Stimulated activated naive B cell treated with anti-CD40 and anti-IgM and Interleukin-4, amounts not matched to agents 10 μg/mL and 1 μg/mL and 100 μg/mL, for 72 hours (primary cell): ENCODE results near the gene KAT2B.

ENCODE experiments used
- ATAC-seq, 2 donors: fragments of 150-1000 bp; cut with Tn5 transposase; replicated peaks; 2 replicates each; pipeline ENCODE4 v1.10.0; 2021; ENCODE audit warnings: moderate library complexity in 1 of 2
- DNase-seq: peaks from one replicate; pipeline ENCODE4 v3.0.0; 2021
- H3K27ac Mint-ChIP-seq: one replicate; pipeline ENCODE4 v1.8.0; 2022; ENCODE audit warnings: mild to moderate bottlenecking, mixed read lengths
- H3K27me3 Mint-ChIP-seq, 2 donors: one replicate each; pipeline ENCODE4 v1.8.0; 2022; ENCODE audit warnings: mixed read lengths in 2 of 2
- H3K36me3 Mint-ChIP-seq, 2 donors: one replicate each; pipeline ENCODE4 v1.8.0; 2022; ENCODE audit warnings: mixed read lengths in 2 of 2, mild to moderate bottlenecking in 1 of 2
- H3K4me1 Mint-ChIP-seq, 2 donors: one replicate each; pipeline ENCODE4 v1.8.0; 2022; ENCODE audit warnings: mixed read lengths in 2 of 2, mild to moderate bottlenecking in 1 of 2
- H3K4me3 Mint-ChIP-seq, 2 donors: one replicate each; pipeline ENCODE4 v1.8.0; 2022; ENCODE audit warnings: mild to moderate bottlenecking in 2 of 2, mixed read lengths in 2 of 2, moderate library complexity in 1 of 2
- H3K9me3 Mint-ChIP-seq, 2 donors: one replicate each; pipeline ENCODE4 v1.8.0; 2022; ENCODE audit warnings: mixed read lengths in 2 of 2, mild to moderate bottlenecking in 1 of 2

KAT2B gene

DNA sequence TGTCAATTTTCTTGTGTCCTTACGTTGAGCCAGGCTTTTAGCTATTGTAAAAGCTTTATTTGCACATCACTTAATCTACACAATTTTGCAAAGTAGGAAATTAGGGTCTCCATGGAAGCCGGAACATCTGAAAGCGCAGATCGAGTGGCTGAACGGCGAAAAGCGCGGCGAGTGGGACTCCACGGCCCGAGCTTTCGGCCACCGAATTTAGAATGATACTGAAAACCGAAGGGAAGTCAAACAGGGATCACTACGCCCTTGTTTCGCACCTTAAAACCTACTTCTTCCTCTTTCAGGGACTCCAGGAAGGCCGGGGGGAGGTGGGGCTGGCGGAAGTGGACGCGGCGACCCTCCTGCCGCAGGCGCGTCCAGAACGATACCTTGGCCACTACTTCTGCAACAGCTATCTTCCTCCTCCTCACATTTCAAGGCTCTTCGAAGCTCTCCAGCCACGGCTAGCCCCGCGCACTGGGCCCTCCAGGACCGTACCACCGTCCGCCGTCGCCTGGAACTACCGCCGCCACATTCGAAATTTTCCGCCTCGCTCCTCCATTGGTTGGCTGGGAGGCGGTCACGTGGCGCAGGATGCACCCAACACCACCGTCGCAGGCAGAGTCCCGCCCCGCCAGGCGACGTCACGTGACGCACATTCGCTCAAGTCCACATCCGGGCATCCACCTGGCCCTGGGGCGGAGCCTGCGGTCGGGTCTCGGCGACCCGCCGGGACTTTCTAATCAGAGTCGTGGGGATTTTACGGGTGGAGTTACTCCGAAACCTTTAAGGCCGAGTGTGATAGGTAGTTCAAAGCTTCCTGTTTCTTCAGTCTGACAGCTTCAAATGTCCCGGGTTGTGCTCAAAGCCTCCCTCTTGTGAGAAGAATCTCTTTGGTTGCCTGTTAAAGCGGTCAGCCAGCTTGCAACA lies 145.7 kb downstream of the KAT2B start, which contains the start of gene SGO1:
Gene SGO1, minus strand, starts transcription at position 528 of the 921 bp plus-strand sequence. CDS start 2,179 bp downstream, outside the sequence.
- H3K27ac Mint-ChIP-seq: no peak within 1 kb of the TSS
- H3K4me1 Mint-ChIP-seq: no peaks in the 10 kb centered on the region
- no peaks in the 10 kb centered on the region for H3K9me3 Mint-ChIP-seq
- DNase-seq: peak; percentile 100
- ATAC-seq: peak; percentile 95 to 97
- peaks cover 5% of the 10 kb centered on the region in 2 donors for H3K36me3 Mint-ChIP-seq
- H3K4me3 Mint-ChIP-seq: no peak within 1 kb of the TSS
- no peaks in the 10 kb centered on the region for H3K27me3 Mint-ChIP-seq

DNA sequence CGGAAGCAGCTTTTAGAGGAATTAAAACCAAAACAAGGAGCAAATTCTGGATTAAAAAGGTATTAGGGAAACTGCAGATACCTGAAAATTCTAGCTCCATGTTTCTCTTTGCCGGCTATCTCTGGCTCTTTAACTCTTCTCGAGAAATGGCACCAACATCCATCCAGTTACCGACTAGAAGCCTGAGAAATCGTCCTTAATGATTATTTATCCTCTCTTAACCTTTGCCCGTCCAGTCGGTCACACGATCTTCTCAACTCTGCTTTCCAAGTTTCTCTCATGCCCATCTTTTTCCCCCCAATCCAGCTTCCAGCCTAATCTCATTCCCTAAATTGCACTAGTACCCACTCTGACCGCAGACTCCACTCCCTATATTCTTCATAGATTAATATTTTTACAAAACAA lies 146.4 kb downstream of the KAT2B start:
- Mint-ChIP-seq H3K9me3 (no peaks in the 10 kb centered on the region), H3K27ac (no peak overlapping the region), H3K36me3 (peaks cover 4 to 5% of the 10 kb centered on the region in 2 donors), H3K4me3 (no peak overlapping the region), H3K27me3 (no peaks in the 10 kb centered on the region), H3K4me1 (no peaks in the 10 kb centered on the region)
- DNase-seq: no peak
- ATAC-seq: peak; percentile 3 to 6

DNA sequence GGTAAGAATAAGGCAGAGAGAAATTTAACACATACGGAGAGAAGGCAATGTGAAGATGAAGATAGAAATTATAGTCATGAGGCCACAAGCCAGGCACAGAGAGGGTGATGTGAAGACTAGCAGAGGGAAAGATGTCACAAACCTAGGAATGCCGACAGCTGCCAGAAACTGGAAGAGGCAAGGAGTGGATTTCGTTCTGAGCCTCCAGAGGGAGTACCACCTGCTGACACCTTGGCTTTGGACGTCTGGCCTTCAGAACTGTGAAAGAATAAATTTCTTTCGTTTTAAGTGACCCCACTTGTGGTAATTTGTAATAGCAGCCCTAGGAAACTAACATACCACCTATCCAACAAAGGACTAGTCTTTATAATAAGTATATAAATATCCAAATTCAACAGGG lies 150.7 kb downstream of the KAT2B start:
- Mint-ChIP-seq H3K27me3 (no peaks in the 10 kb centered on the region), H3K9me3 (peaks cover 0 to 2% of the 10 kb centered on the region in 2 donors), H3K4me3 (no peak overlapping the region), H3K4me1 (peaks cover 3 to 8% of the 10 kb centered on the region in 2 donors), H3K27ac (no peak overlapping the region), H3K36me3 (no peaks in the 10 kb centered on the region)
- ATAC-seq: no peak
- DNase-seq: no peak

DNA sequence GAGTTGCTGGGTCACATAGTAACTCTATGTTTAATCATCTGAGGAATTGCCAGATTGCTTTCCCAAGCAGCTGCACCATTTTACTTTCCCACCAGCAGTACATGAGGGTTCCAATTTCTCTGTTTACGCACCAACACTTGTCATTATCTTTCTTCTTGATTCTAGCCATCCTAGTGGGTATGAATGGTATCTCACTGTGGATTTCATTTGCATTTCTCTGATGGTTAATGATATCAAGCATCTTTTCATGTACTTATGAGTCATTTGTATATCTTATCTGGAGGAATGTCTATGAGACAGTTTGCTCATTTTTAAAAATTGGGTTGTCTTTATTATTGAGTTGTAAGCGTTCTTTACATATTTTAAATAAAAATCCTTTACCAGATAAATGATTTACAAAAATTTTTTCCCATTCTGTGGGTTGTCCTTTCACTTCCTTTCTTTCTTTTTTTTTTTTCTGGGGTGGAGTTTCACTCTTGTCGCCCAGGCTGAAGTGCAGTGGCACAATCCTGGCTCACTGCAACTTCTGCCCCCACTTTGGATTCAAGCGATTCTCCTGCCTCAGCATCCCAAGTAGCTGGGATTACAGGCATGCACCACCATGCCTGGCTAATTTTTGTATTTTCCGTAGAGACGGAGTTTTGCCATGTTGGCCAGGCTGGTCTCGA lies 154.7 kb downstream of the KAT2B start:
- DNase-seq (no peak), ATAC-seq (peak; percentile 62 to 69)
- Mint-ChIP-seq H3K4me3 (no peak overlapping the region), H3K36me3 (peaks cover 0 to 4% of the 10 kb centered on the region in 2 donors), H3K9me3 (peaks cover 0 to 2% of the 10 kb centered on the region in 2 donors), H3K27me3 (no peaks in the 10 kb centered on the region), H3K4me1 (peaks cover 3 to 8% of the 10 kb centered on the region in 2 donors), H3K27ac (peak overlapping the region; percentile 9)

DNA sequence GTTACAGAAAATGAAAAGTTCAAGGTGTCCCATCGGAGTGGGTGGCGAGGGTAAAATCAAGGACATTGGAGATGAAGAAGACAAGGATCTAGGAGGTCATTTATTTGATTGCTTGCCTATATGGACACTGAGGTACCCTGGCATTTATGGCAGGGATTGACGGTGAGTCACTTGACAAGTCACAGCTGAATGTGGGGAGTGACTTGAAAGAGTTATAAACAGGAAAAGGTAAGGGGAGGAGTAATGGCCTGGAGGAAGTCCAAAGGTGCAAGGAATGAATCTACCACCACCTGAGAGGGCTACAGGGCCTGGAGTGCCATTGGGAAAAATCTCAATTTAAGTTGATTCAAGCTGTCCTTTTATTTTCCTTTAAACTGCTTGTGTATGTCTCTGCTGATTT lies 157.5 kb downstream of the KAT2B start:
- H3K27ac Mint-ChIP-seq: no peak overlapping the region
- no peak for ATAC-seq
- H3K4me3 Mint-ChIP-seq: no peak overlapping the region
- DNase-seq: no peak
- H3K9me3 Mint-ChIP-seq: peaks cover 0 to 2% of the 10 kb centered on the region in 2 donors
- peaks cover 3 to 14% of the 10 kb centered on the region in 2 donors for H3K4me1 Mint-ChIP-seq
- peaks cover 0 to 4% of the 10 kb centered on the region in 2 donors for H3K36me3 Mint-ChIP-seq
- H3K27me3 Mint-ChIP-seq: no peaks in the 10 kb centered on the region

DNA sequence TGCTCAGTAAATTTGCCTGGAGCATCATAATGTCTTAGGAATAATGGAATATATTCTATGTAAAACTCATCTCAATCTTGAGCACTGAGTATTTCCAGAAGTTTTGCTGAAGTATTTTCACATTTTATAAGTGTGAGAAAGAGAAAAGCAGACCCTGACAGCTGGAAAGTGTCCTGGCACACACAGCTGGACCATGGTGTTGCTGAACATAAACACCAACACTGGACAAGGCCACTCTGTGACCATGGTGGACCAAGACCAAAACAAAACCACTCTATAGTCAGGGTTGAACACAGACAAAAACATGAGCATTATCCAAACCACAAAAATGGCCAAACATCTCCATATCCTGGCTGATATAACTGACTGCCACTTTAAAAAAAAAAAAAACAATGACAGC lies 160.9 kb downstream of the KAT2B start:
- H3K27me3 Mint-ChIP-seq: no peaks in the 10 kb centered on the region
- DNase-seq: no peak
- H3K36me3 Mint-ChIP-seq: peaks cover 5 to 6% of the 10 kb centered on the region in 2 donors
- peaks cover 0 to 6% of the 10 kb centered on the region in 2 donors for H3K4me1 Mint-ChIP-seq
- no peak overlapping the region for H3K4me3 Mint-ChIP-seq
- peaks cover 2 to 5% of the 10 kb centered on the region in 2 donors for H3K9me3 Mint-ChIP-seq
- H3K27ac Mint-ChIP-seq: no peak overlapping the region
- no peak for ATAC-seq
